Measurements from ENCODE around the gene TEKT3.

TEKT3 gene

GRCh38 chr17:15350777-15351477, 9.5 kb upstream of the TEKT3 start:
- no peak for DNase-seq (ENCODE audit: extremely low read depth in 1 of 2, low read depth in 1 of 2)

- DNase-seq (ENCODE audit: extremely low read depth in 1 of 2, low read depth in 1 of 2): no peak
These were observed 7.7 kb upstream of the TEKT3 start for GRCh38 chr17:15349119-15349518.

- no peak for DNase-seq (ENCODE audit: extremely low read depth in 1 of 2, low read depth in 1 of 2)
These were observed 6.6 kb upstream of the TEKT3 start for GRCh38 chr17:15348021-15348420.

- no peak for DNase-seq (ENCODE audit: extremely low read depth in 1 of 2, low read depth in 1 of 2)
These were observed 4.7 kb upstream of the TEKT3 start for GRCh38 chr17:15346066-15346595.

- no peak for DNase-seq (ENCODE audit: extremely low read depth in 1 of 2, low read depth in 1 of 2)
These were observed 2.4 kb upstream of the TEKT3 start for GRCh38 chr17:15343749-15344148.

GRCh38 chr17:15342460-15342859, 1.1 kb upstream of the TEKT3 start:
- DNase-seq (ENCODE audit: extremely low read depth in 1 of 2, low read depth in 1 of 2): no peak

- DNase-seq (ENCODE audit: extremely low read depth in 1 of 2, low read depth in 1 of 2): no peak
These were observed 569 bp upstream of the TEKT3 start for GRCh38 chr17:15341966-15342365.

- no peak for DNase-seq (ENCODE audit: extremely low read depth in 1 of 2, low read depth in 1 of 2)
These were observed 431 bp downstream of the TEKT3 start for GRCh38 chr17:15340966-15341365.

GRCh38 chr17:15335446-15335845, 6.0 kb downstream of the TEKT3 start:
- no peak for DNase-seq (ENCODE audit: extremely low read depth in 1 of 2, low read depth in 1 of 2)

GRCh38 chr17:15334266-15334665, 7.1 kb downstream of the TEKT3 start:
- no peak for DNase-seq (ENCODE audit: extremely low read depth in 1 of 2, low read depth in 1 of 2)

GRCh38 chr17:15332338-15332737, 9.1 kb downstream of the TEKT3 start:
- DNase-seq (ENCODE audit: extremely low read depth in 1 of 2, low read depth in 1 of 2): no peak

- DNase-seq (ENCODE audit: extremely low read depth in 1 of 2, low read depth in 1 of 2): no peak
These were observed 18.3 kb downstream of the TEKT3 start for GRCh38 chr17:15323131-15323530.

GRCh38 chr17:15321556-15322251, 19.7 kb downstream of the TEKT3 start:
- no peak for DNase-seq (ENCODE audit: extremely low read depth in 1 of 2, low read depth in 1 of 2)

GRCh38 chr17:15319452-15320010, 21.9 kb downstream of the TEKT3 start:
- no peak for DNase-seq (ENCODE audit: extremely low read depth in 1 of 2, low read depth in 1 of 2)

- no peak for DNase-seq (ENCODE audit: extremely low read depth in 1 of 2, low read depth in 1 of 2)
These were observed 29.4 kb downstream of the TEKT3 start for GRCh38 chr17:15311996-15312395.

GRCh38 chr17:15309793-15310192, 31.6 kb downstream of the TEKT3 start:
- no peak for DNase-seq (ENCODE audit: extremely low read depth in 1 of 2, low read depth in 1 of 2)

GRCh38 chr17:15309236-15309635, 32.2 kb downstream of the TEKT3 start:
- no peak for DNase-seq (ENCODE audit: extremely low read depth in 1 of 2, low read depth in 1 of 2)

- DNase-seq (ENCODE audit: extremely low read depth in 1 of 2, low read depth in 1 of 2): no peak
These were observed 32.6 kb downstream of the TEKT3 start for GRCh38 chr17:15308758-15309157.

GRCh38 chr17:15307710-15308111, 33.7 kb downstream of the TEKT3 start:
- no peak for DNase-seq (ENCODE audit: extremely low read depth in 1 of 2, low read depth in 1 of 2)

- no peak for DNase-seq (ENCODE audit: extremely low read depth in 1 of 2, low read depth in 1 of 2)
These were observed 37.5 kb downstream of the TEKT3 start for GRCh38 chr17:15303851-15304250.

GRCh38 chr17:15303268-15303667, 38.1 kb downstream of the TEKT3 start:
- no peak for DNase-seq (ENCODE audit: extremely low read depth in 1 of 2, low read depth in 1 of 2)

- no peak for DNase-seq (ENCODE audit: extremely low read depth in 1 of 2, low read depth in 1 of 2)
These were observed 39.6 kb downstream of the TEKT3 start for GRCh38 chr17:15301845-15302244.
